ENCODE results near the gene LBH. TPM values are rescaled to one million over a fixed set of nuclear protein-coding genes. Genes with fewer than 3 reads are reported as not detected.

Gene LBH
- total RNA-seq, 1 donor from 2014 or later = 18.7 TPM

- Histone ChIP-seq H3K27me3 (ENCODE audit: control insufficient read depth, insufficient read depth, low read length) (no peaks in the 10 kb centered on the region), H3K36me3 (ENCODE audit: control insufficient read depth, insufficient read depth, low read length) (no peaks in the 10 kb centered on the region), H3K4me3 (ENCODE audit: low read depth, low read length) (no peak overlapping the region)
- no peak for FAIRE-seq
- TF ChIP-seq, protein P1, sequence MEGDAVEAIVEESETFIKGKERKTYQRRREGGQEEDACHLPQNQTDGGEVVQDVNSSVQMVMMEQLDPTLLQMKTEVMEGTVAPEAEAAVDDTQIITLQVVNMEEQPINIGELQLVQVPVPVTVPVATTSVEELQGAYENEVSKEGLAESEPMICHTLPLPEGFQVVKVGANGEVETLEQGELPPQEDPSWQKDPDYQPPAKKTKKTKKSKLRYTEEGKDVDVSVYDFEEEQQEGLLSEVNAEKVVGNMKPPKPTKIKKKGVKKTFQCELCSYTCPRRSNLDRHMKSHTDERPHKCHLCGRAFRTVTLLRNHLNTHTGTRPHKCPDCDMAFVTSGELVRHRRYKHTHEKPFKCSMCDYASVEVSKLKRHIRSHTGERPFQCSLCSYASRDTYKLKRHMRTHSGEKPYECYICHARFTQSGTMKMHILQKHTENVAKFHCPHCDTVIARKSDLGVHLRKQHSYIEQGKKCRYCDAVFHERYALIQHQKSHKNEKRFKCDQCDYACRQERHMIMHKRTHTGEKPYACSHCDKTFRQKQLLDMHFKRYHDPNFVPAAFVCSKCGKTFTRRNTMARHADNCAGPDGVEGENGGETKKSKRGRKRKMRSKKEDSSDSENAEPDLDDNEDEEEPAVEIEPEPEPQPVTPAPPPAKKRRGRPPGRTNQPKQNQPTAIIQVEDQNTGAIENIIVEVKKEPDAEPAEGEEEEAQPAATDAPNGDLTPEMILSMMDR (IDR thresholded peaks at IDR 0.05; ENCODE audit: insufficient read depth, low read length, severe bottlenecking) = no peak
- DNase-seq (ENCODE audit: low read depth) = peak; percentile 52
Observed at GRCh38 chr2:30301551-30301950, 70.2 kb downstream of the LBH start.

DNA sequence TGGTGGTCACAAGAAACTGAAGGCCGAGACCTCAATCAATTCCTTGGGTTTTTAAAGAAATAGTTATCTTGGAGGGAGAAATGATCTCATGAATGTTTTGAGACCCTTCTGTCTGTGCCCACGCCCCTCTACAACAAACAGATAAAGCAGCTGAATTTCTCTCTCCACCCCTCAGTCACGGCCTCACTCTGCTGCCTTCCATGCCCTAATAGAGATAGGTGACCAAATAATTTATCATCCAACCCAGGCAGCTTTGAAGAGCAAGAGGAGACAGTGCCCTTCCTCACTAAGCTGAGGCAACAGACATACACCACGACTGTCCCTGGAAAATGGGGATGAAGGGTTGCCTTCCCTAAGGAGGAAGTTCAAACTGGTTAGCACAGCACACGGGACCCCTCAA, 71.2 kb downstream of the LBH start:
- TF ChIP-seq, protein P1 (IDR thresholded peaks at IDR 0.05; ENCODE audit: insufficient read depth, low read length, severe bottlenecking) = no peak
- Histone ChIP-seq H3K36me3 (ENCODE audit: control insufficient read depth, insufficient read depth, low read length) (no peaks in the 10 kb centered on the region), H3K27me3 (ENCODE audit: control insufficient read depth, insufficient read depth, low read length) (no peaks in the 10 kb centered on the region), H3K4me3 (ENCODE audit: low read depth, low read length) (no peak overlapping the region)
- no peak for DNase-seq (ENCODE audit: low read depth)
- FAIRE-seq = no peak

GRCh38 chr2:30303095-30303494, 71.8 kb downstream of the LBH start:
- Histone ChIP-seq H3K4me3 (ENCODE audit: low read depth, low read length) (no peak overlapping the region), H3K27me3 (ENCODE audit: control insufficient read depth, insufficient read depth, low read length) (no peaks in the 10 kb centered on the region), H3K36me3 (ENCODE audit: control insufficient read depth, insufficient read depth, low read length) (no peaks in the 10 kb centered on the region)
- TF ChIP-seq, protein P1 (IDR thresholded peaks at IDR 0.05; ENCODE audit: insufficient read depth, low read length, severe bottlenecking) = no peak
- no peak for DNase-seq (ENCODE audit: low read depth)
- FAIRE-seq = no peak

DNA sequence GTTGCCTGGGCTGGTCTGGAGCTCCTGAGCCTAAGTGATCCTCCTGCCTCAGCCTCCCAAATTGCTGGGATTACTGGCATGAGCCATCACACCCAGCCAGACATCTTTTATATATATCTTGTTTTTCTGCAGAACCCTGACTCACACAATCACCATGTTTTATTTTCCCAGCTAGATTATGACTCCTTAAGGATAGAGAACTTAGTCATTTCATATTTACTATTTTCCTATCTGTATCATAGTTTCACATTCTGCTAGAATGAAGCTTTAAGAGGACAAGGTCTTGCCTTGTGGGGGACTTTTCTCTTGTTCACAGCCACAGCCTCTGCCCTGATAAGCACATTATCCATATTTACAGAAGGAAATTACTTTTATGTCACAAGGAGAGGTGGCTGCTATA, 73.9 kb downstream of the LBH start:
- H3K4me3 ChIP-seq (ENCODE audit: low read depth, low read length) = no peak overlapping the region
- no peaks in the 10 kb centered on the region for H3K36me3 ChIP-seq (ENCODE audit: control insufficient read depth, insufficient read depth, low read length)
- TF ChIP-seq, protein P1 (IDR thresholded peaks at IDR 0.05; ENCODE audit: insufficient read depth, low read length, severe bottlenecking) = no peak
- DNase-seq (ENCODE audit: low read depth) = peak; percentile 80
- H3K27me3 ChIP-seq (ENCODE audit: control insufficient read depth, insufficient read depth, low read length) = no peaks in the 10 kb centered on the region
- no peak for FAIRE-seq

DNA sequence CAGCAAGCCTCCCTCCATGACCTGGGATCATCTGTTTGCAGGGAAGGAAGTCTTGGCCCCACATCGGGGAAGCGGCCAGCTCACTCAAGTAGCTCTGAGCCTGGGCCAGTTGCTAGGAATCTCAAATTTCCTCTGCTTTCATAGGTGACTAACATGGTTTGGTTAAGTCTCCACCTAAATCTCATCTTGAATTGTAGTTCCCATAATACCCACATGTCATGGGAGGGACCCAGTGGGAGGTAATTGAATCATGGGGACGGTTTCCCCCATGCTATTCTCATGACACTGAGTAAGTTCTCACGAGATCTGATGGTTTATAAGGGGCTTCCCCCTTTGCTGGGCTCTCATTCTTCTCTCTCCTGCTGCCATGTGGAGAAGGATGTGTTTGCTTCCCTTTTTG, 75.2 kb downstream of the LBH start:
- no peak overlapping the region for H3K4me3 ChIP-seq (ENCODE audit: low read depth, low read length)
- no peaks in the 10 kb centered on the region for H3K27me3 ChIP-seq (ENCODE audit: control insufficient read depth, insufficient read depth, low read length)
- FAIRE-seq = no peak
- TF ChIP-seq, protein P1 (IDR thresholded peaks at IDR 0.05; ENCODE audit: insufficient read depth, low read length, severe bottlenecking) = no peak
- peak; percentile 42 for DNase-seq (ENCODE audit: low read depth)
- H3K36me3 ChIP-seq (ENCODE audit: control insufficient read depth, insufficient read depth, low read length) = no peaks in the 10 kb centered on the region

DNA sequence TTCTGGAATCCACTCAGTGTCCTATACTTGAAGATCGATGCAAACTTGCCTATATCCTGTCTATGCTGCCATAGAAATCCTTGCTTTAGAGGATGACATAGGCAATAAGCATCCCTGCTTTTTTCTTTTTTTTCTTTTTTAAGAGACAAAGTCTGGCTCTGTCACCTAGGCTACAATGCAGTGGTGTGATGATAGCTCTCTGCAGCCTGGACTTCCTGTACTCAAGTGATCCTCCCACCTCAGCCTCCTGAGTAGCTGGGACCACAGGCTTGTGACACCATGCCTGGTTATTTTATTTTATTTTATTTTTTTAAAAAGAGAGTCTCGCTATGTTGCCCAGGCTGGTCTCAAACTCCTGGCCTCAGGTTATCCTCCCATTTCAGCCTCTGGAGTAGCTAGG, 76.9 kb downstream of the LBH start:
- TF ChIP-seq, protein P1 (IDR thresholded peaks at IDR 0.05; ENCODE audit: insufficient read depth, low read length, severe bottlenecking) = no peak
- FAIRE-seq (no peak), DNase-seq (ENCODE audit: low read depth) (no peak)
- Histone ChIP-seq H3K36me3 (ENCODE audit: control insufficient read depth, insufficient read depth, low read length) (no peaks in the 10 kb centered on the region), H3K4me3 (ENCODE audit: low read depth, low read length) (no peak overlapping the region), H3K27me3 (ENCODE audit: control insufficient read depth, insufficient read depth, low read length) (no peaks in the 10 kb centered on the region)
